HG02642 (cell line): ENCODE data around the gene DGAT2.

ENCODE experiments used
- ATAC-seq: cut with Tn5 transposase; IDR thresholded peaks from one replicate; pipeline ENCODE4 v1.9.1; 2021; ENCODE audit warnings: mild to moderate bottlenecking; ENCODE audit not compliant: unreplicated experiment, poor library complexity

Gene DGAT2

GRCh38 chr11:75777461-75778110 lies 9.0 kb downstream of the DGAT2 start:
- ATAC-seq = no peak

GRCh38 chr11:75778962-75779361 lies 10.4 kb downstream of the DGAT2 start:
- ATAC-seq = no peak

- ATAC-seq = no peak
These were observed 11.4 kb downstream of the DGAT2 start for GRCh38 chr11:75779960-75780359.

GRCh38 chr11:75780888-75781287 lies 12.3 kb downstream of the DGAT2 start:
- no peak for ATAC-seq

GRCh38 chr11:75781296-75781695 lies 12.7 kb downstream of the DGAT2 start:
- no peak for ATAC-seq

- ATAC-seq = no peak
These were observed 13.3 kb downstream of the DGAT2 start for GRCh38 chr11:75781831-75782230.

- ATAC-seq = no peak
These were observed 14.1 kb downstream of the DGAT2 start for GRCh38 chr11:75782540-75783263.

- no peak for ATAC-seq
These were observed 15.0 kb downstream of the DGAT2 start for GRCh38 chr11:75783416-75784084.

- no peak for ATAC-seq
These were observed 15.5 kb downstream of the DGAT2 start for GRCh38 chr11:75784085-75784478.

GRCh38 chr11:75784506-75784905 lies 15.9 kb downstream of the DGAT2 start:
- no peak for ATAC-seq

GRCh38 chr11:75785187-75785586 lies 16.6 kb downstream of the DGAT2 start:
- no peak for ATAC-seq

GRCh38 chr11:75786101-75786736 lies 17.6 kb downstream of the DGAT2 start:
- ATAC-seq = peak; percentile 61

GRCh38 chr11:75789521-75789920 lies 20.9 kb downstream of the DGAT2 start:
- no peak for ATAC-seq

- no peak for ATAC-seq
These were observed 22.4 kb downstream of the DGAT2 start for GRCh38 chr11:75790986-75791385.

- ATAC-seq = no peak
These were observed 23.7 kb downstream of the DGAT2 start for GRCh38 chr11:75792127-75792731.

- ATAC-seq = no peak
These were observed 24.6 kb downstream of the DGAT2 start for GRCh38 chr11:75792997-75793800.

GRCh38 chr11:75793966-75794365 lies 25.4 kb downstream of the DGAT2 start:
- ATAC-seq = no peak

- no peak for ATAC-seq
These were observed 26.9 kb downstream of the DGAT2 start for GRCh38 chr11:75795276-75796090.

- ATAC-seq = no peak
These were observed 27.5 kb downstream of the DGAT2 start for GRCh38 chr11:75796091-75796435.
